ENCODE data around the gene NEIL1. TPM values are rescaled to one million over a fixed set of nuclear protein-coding genes. Genes with fewer than 3 reads are reported as not detected.
"Not testable (repeated sequence)": the region's sequence is repeated elsewhere in the genome, so short reads cannot be mapped to it uniquely, and the experiment has no call there.

Gene NEIL1, protein sequence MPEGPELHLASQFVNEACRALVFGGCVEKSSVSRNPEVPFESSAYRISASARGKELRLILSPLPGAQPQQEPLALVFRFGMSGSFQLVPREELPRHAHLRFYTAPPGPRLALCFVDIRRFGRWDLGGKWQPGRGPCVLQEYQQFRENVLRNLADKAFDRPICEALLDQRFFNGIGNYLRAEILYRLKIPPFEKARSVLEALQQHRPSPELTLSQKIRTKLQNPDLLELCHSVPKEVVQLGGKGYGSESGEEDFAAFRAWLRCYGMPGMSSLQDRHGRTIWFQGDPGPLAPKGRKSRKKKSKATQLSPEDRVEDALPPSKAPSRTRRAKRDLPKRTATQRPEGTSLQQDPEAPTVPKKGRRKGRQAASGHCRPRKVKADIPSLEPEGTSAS
- 6.1 and 6.6 TPM in 2 replicates for total RNA-seq

DNA sequence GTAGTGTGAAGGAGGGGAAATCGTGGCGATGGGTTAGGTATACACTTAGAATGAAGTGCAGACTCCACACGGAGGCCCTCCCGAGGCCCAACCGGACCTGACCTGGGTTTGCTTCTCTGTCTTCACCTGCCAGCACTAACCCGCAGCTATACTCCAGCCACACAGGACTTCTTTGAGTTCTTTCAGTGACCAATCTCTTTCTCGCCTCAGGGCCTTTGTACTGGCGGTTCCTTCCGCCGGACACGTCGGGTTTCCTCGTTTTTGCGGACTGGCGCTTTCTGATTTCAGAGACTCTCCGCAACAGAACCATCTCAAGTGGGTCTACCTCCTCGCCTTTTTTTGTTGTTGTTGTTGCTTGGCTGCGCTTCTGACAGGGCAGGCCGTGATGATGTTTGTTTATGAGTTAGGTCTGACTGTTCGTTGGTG is at the start of gene NEIL1:
TSS of gene NEIL1 (plus strand) at position 244 of the 426 bp plus-strand sequence. CDS start 1,867 bp downstream, outside the sequence.
- DNase-seq (ENCODE audit: low read depth), result peak; percentile 40
- FAIRE-seq, result no peak
- Histone ChIP-seq H3K27me3 (ENCODE audit: control insufficient read depth, insufficient read depth, low read length) (no peaks in the 10 kb centered on the region), H3K4me3 (ENCODE audit: low read depth, low read length) (peak within 1 kb of the TSS; percentile 66), H3K36me3 (ENCODE audit: control insufficient read depth, insufficient read depth, low read length) (no peaks in the 10 kb centered on the region)
- TF ChIP-seq, protein P1, sequence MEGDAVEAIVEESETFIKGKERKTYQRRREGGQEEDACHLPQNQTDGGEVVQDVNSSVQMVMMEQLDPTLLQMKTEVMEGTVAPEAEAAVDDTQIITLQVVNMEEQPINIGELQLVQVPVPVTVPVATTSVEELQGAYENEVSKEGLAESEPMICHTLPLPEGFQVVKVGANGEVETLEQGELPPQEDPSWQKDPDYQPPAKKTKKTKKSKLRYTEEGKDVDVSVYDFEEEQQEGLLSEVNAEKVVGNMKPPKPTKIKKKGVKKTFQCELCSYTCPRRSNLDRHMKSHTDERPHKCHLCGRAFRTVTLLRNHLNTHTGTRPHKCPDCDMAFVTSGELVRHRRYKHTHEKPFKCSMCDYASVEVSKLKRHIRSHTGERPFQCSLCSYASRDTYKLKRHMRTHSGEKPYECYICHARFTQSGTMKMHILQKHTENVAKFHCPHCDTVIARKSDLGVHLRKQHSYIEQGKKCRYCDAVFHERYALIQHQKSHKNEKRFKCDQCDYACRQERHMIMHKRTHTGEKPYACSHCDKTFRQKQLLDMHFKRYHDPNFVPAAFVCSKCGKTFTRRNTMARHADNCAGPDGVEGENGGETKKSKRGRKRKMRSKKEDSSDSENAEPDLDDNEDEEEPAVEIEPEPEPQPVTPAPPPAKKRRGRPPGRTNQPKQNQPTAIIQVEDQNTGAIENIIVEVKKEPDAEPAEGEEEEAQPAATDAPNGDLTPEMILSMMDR (IDR thresholded peaks at IDR 0.05; ENCODE audit: insufficient read depth, low read length, severe bottlenecking), result no peak

DNA sequence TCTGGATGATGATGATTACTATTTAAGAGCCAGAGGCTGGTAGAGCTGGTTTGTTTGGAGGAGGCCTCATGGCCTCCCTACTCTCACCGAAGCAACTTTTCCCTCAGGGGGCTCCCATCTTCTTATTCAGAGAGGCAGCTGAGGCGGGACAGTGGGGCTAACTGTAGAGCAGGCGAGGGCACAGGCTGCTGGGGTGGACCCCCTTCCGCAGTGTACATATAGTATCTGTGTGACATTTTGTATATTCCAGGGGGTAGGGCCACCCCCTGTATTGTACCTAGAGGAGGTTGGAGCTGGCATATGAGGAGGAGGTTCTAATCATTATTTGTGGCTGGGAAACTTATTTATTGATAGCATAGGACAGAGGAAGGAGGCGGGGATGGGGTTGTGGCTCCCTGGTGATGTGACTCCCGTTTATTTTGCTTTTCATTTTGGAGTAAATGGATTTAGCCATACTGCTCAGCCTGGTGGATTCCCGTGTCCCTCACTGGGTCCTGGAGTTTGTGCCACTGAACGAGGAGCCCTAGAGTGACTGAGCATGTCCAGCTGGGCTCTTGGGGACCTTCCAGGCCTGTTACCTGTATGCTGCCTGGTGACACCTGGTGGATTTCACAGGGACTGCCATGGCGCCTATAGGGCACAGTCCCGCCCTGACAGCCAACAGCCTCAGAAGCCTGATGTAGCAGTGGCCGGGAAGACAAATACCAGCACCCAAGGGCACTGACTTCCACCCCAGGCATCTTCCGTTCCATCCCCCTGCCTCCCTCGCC is 48.1 kb upstream of the NEIL1 start:
- not testable (repeated sequence) for H3K4me3 ChIP-seq (ENCODE audit: low read depth, low read length); H3K27me3 ChIP-seq (ENCODE audit: control insufficient read depth, insufficient read depth, low read length); FAIRE-seq; H3K36me3 ChIP-seq (ENCODE audit: control insufficient read depth, insufficient read depth, low read length); DNase-seq (ENCODE audit: low read depth)

DNA sequence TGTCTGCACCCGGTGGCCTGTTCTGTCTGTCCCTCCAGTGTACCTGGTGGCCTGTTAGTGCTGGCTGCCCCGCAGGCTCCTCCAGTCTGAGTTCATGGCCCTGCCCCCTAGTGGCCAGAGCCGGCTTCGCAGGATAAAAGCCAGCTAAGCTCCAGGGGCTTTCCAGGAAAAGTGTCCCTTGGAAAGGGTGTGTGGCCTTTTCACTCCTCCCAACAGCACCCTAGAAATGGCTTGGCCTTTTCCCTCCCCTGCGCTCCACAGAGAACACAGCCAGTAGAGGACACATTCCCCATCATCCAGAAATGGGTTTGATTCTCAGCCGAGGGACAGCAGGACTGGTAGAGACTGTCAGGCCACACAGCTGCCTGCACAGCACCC is 47.5 kb upstream of the NEIL1 start:
- not testable (repeated sequence) for H3K36me3 ChIP-seq (ENCODE audit: control insufficient read depth, insufficient read depth, low read length); DNase-seq (ENCODE audit: low read depth); H3K4me3 ChIP-seq (ENCODE audit: low read depth, low read length); H3K27me3 ChIP-seq (ENCODE audit: control insufficient read depth, insufficient read depth, low read length); FAIRE-seq
- TF ChIP-seq, protein P1 (IDR thresholded peaks at IDR 0.05; ENCODE audit: insufficient read depth, low read length, severe bottlenecking), result peak; percentile 39

DNA sequence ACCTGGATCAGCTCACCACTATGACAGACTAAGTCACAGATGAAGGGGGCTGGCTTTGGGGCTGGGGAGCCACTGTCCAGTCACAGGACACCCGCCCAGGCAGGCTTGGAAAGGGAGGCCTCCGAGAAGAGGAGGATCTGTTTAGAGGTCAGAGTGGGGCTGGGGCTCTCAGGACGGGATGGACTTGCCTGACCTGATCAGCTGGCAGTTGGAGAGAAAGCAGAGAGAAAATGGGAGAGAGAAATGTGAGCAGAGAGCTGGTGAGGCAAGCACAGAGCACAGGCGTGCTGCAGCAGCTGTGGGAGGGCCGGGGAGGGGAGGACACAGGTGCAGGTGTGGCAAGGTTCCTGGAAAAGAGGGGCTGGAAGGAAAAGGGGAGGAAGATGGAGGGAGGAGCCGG is 46.8 kb upstream of the NEIL1 start:
- H3K4me3 ChIP-seq (ENCODE audit: low read depth, low read length); H3K36me3 ChIP-seq (ENCODE audit: control insufficient read depth, insufficient read depth, low read length); FAIRE-seq; H3K27me3 ChIP-seq (ENCODE audit: control insufficient read depth, insufficient read depth, low read length); DNase-seq (ENCODE audit: low read depth): not testable (repeated sequence)

DNA sequence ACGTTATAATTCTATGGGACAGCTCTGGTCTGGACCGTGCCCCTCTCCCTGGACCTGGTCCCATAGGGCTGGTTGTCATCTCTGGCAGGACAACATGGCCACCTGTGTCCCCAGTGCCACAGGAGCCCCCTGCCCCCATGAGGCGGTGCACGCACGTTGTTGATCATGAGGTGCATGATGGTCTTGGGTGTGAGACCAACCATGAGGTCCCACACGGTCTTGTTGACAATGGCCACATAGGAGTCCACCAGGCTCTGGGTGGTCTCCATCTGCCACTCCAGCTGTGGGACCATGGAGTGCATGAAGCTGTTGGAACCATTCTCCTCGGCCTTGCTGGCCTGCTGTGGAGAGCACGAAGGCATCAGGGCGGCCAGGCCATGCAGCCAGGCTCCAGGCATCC is 44.5 kb upstream of the NEIL1 start:
- Histone ChIP-seq H3K4me3 (ENCODE audit: low read depth, low read length) (no peak overlapping the region), H3K27me3 (ENCODE audit: control insufficient read depth, insufficient read depth, low read length) (no peaks in the 10 kb centered on the region), H3K36me3 (ENCODE audit: control insufficient read depth, insufficient read depth, low read length) (no peaks in the 10 kb centered on the region)
- no peak for DNase-seq (ENCODE audit: low read depth)
- TF ChIP-seq, protein P1 (IDR thresholded peaks at IDR 0.05; ENCODE audit: insufficient read depth, low read length, severe bottlenecking), result no peak
- FAIRE-seq, result no peak

DNA sequence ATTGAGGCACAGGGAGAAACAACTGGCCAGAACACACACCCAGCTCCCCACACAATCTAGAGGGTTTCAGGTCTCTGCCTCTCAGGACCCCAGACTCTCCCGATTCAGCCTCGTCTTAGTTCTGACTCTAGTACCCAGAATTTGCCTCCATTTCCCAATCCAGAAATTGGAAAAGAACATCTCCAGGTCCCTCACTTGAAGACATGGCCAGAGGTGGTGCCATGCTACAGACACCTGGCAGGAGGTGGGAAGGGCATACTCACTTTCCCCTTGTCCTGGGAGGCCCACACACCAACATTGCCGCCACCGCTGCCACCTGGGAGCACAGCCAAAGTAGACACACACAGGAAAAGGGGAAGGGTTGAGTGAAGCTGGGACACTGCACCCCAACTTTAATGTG is 44.1 kb upstream of the NEIL1 start:
- not testable (repeated sequence) for H3K36me3 ChIP-seq (ENCODE audit: control insufficient read depth, insufficient read depth, low read length); FAIRE-seq; H3K4me3 ChIP-seq (ENCODE audit: low read depth, low read length); DNase-seq (ENCODE audit: low read depth); H3K27me3 ChIP-seq (ENCODE audit: control insufficient read depth, insufficient read depth, low read length)

DNA sequence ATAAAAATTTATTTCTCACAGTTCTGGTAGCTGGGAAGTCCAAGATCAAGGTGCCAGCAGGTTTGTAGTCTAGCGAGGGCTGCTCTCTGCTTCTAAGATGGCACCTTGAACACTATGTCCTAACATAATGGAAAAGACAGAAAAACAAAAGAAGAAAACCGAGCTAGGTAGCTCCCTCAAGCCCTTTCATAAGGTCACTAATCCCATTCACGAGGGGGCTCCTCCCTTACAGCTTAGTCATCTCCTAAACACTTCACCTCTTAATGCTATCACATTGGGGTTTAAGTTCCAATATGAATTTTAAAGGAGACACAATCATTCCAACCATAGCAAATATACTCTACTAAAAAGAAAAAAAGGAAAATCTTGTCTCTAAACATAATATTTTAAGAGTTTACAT is 40.7 kb upstream of the NEIL1 start:
- TF ChIP-seq, protein P1 (IDR thresholded peaks at IDR 0.05; ENCODE audit: insufficient read depth, low read length, severe bottlenecking), result no peak
- FAIRE-seq (no peak), DNase-seq (ENCODE audit: low read depth) (no peak)

More for the DNA sequence above, 40.7 kb upstream of the NEIL1 start:
- no peaks in the 10 kb centered on the region for H3K27me3 ChIP-seq (ENCODE audit: control insufficient read depth, insufficient read depth, low read length)
- no peak overlapping the region for H3K4me3 ChIP-seq (ENCODE audit: low read depth, low read length)
- no peaks in the 10 kb centered on the region for H3K36me3 ChIP-seq (ENCODE audit: control insufficient read depth, insufficient read depth, low read length)
